NCI-H128 (cell line): ENCODE measurements around the gene MTHFS.

ENCODE experiments used
- DNase-seq: peaks from one replicate; lab custom pipeline; 2025; ENCODE audit not compliant: unreplicated experiment; lab: John Stamatoyannopoulos, UW

MTHFS gene

DNA sequence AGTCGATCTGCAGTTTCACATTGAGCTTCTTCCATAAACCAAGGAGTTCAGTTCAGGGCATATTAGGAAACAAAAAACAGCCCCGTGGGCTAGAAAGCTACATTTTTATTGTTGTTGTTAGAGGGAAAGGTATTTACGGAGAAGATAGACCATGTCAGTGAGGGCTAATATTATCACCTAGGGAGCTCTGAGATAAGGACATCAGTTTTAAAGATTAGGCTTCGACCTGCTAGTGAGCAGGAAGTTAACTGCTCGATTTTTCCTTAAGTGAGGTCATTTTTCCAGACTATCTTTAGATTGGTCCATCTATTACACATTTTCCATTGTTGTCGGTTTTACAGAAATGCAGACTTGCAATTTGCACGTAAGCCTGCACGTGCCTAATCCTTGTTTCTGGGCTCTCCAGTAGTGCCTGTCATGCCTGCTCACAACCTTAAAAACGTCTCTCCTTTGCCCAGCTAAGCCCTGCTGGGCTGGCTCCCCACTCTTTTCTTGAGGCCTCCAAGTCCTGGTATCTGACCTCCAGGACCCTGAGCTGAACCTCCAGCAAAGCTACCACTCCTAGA is 72.6 kb downstream of the MTHFS start:
- DNase-seq, result no peak

DNA sequence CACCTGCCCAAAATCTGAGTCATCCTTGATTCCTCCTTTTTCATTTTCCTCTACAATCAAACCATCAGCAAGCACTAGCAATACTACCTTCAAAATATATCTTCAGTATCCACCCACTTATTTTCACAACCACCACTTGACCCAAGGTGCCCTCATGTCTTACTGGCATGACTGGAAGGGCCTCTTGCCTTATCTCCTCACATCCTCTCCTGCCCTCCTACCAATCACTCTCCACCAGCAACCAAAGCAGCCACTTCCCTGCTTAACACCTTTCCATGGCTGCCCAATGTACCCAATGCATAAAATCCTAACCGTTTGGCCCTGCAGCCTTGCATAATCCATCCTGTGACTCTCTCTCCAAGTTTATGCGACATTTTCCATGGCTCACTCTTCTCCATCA is 76.0 kb downstream of the MTHFS start:
- no peak for DNase-seq

DNA sequence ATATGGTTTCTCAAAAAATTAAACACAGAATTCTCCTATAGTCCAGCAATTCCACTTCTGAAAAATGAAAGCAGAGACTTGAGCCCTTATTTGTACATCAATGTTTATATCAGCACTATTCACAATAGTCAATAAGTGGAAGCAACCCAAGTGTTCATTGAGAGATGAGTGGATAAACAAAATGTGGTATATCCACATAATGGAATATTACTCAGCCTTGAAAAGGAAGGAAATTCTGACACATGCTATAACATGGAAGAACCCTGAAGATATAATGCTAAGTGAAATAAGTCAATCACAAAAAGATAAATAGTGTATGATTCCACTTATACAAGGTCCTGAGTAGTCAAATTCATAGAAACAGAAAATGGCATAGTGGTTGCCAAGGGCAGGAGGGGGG is 76.6 kb downstream of the MTHFS start:
- DNase-seq, result no peak

DNA sequence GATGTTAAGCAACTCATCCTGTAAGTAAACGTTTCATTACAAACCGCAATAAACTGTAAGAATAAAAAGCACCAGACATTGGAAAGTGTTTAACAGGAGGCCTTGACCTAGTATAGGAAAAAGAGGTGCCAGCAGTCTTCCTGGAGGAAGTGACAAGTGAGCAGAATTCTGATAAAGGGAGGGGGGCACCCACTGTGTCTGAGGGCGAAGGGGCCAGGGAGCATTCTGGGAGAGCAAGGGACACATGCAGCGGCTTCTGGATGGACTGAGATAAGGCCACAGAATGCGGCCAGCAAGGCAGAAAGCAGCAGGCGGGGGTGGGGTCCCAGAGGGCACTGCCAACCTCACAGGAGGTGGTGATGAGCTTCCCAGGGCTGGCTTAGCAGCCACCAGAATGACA is 80.2 kb downstream of the MTHFS start:
- DNase-seq, result no peak

DNA sequence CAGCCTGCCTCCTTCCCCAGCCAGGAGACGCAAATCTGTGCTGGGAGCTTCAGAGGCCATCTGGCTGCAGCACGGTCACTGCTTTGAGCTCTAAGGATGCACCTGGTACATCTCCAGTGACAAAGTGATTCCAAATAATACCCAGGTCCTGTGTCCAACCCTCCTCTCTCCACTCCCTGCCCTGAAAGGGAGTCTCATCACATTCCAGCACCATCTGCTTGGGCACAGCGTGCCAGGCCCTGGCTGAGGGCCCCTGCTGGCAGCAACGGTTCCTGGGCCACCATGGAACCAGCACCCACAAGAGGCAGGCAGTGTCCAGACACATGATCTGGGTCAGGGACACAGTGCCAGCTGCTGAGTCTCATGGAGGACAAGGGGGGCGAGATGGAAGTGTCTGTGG is 81.3 kb downstream of the MTHFS start:
- no peak for DNase-seq

DNA sequence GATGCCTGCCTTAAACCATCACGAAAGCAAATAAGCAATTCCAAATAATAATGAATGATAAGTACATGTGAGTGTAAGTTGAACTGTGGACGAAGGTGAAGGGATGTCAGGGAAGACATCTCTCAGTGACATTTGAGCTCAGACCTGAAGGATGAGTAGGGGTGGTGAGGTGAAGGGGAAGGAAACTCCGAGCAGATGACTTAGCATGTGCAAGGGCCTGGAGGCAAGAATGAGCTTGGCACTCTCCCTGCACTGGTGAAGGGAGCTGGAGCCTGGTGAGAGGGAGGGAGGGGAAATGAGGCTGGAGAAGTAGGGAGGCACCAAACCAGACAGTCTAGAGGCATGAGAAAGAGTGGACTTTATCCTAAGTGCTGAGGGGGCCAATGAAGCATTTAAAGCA is 84.3 kb downstream of the MTHFS start:
- no peak for DNase-seq

DNA sequence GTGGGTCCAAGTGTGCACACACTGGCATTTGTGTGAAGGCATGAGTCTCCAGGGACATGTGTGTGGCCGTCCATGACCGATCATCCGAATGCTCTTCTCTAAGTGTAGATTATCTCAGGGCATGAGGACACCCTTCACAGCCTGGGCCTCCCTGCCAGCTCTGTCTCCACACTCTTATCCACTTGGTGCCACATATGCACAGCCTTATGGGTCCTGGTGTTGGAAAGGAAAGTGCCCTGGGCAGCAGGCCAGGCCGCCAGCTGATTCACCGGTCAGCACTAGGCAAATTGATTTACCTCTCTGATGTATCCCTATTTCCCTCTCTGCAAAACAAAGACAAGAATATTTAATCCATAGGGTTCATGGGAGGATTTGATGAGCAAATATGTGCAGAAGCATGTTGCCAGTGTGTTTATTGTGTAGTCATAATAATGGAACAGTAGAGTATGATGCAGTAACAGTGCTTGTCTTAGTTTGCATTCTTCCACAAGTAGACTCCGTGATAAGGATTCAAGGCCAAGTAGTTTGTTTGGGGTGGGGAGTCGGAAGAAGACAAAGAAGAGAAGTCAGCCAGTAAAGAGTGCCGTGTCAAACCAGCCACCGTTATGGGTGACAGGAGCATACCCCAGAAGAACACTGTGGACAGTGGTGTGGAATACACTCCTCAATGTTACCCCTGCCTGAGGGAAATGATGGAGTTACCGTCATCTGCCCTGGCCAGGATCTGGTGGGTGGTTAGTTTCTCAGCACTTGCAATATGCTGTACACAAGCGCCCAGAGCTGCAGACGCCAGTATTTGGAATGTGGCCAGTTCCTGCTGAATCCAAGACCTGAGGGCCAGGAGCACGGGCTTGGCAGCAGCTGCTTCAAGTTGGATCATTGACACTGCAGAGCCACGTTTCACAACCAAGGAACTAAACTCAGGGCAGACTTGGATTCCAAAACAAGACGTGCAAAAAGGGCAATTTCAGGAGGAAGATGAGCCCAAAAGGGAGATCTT is 85.1 kb downstream of the MTHFS start:
- DNase-seq, result no peak

DNA sequence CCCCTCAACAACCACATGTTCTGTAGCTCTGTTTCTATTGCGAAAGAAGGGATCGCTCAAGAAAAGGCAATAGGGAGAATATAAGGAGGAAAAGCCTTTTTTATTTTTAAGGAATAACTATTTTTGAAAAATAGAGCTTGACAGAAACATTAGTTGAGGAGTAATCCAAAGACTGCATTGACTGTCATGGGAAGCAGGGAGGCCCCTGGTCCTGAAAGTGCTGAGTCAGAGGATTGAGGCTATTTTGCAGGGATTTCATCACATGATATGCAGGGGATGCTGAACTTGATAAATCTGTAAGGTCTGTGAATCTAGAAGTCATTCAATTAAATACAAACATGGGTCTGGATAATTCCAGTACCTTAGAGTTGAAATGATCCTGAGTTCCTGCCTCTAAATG is 92.0 kb downstream of the MTHFS start:
- no peak for DNase-seq

DNA sequence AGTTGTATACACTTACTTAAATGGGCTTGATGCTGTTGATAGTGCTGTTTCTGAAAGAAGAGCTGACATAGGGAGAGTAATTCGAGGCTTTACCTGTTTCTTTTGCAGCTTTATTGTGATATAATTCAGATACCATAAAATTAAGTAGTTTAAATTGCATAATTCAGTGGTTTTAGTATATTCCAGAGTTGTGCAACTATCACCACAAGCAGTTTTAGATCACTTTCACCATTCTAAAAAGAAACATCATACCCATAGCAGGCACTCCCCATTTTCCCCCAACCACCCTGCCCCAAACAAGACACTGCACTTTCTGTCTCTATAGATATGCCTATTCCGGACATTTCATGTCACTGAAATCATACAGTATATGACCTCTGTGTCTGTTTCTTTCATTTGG is 98.5 kb downstream of the MTHFS start:
- no peak for DNase-seq
